ENCODE data around the gene HDLBP.

GRCh38 chr2:241356871-241357260, 41.4 kb upstream of the HDLBP start:
- TF ChIP-seq, protein P1, sequence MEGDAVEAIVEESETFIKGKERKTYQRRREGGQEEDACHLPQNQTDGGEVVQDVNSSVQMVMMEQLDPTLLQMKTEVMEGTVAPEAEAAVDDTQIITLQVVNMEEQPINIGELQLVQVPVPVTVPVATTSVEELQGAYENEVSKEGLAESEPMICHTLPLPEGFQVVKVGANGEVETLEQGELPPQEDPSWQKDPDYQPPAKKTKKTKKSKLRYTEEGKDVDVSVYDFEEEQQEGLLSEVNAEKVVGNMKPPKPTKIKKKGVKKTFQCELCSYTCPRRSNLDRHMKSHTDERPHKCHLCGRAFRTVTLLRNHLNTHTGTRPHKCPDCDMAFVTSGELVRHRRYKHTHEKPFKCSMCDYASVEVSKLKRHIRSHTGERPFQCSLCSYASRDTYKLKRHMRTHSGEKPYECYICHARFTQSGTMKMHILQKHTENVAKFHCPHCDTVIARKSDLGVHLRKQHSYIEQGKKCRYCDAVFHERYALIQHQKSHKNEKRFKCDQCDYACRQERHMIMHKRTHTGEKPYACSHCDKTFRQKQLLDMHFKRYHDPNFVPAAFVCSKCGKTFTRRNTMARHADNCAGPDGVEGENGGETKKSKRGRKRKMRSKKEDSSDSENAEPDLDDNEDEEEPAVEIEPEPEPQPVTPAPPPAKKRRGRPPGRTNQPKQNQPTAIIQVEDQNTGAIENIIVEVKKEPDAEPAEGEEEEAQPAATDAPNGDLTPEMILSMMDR (IDR thresholded peaks at IDR 0.05): no peak
- TF ChIP-seq POLR2A (IDR thresholded peaks at IDR 0.05): no peak
